Karpas-422 (cell line): ENCODE results near the gene SERPINE2. TPM values are rescaled to one million over a fixed set of nuclear protein-coding genes. Genes with fewer than 3 reads are reported as not detected.
A peak's percentile ranks its signal among the peaks of the same experiment; 100 is the strongest.

ENCODE experiments used
- DNase-seq: peaks from one replicate; pipeline ENCODE4 v3.0.0-alpha.2; 2015
- H2AFZ ChIP-seq: fragments of 200-600 bp; sonication (generic); 2 replicates; pipeline ENCODE4 v1.6.1; 2014; ENCODE audit warnings: antibody characterized with exemption, low read length, mixed read lengths
- H3K27ac ChIP-seq: fragments of 200-600 bp; sonication (generic); 2 replicates; pipeline ENCODE4 v1.5.1; 2014; ENCODE audit warnings: mild to moderate bottlenecking, low read length, moderate library complexity
- H3K27me3 ChIP-seq: fragments of 200-600 bp; sonication (generic); 2 replicates; pipeline ENCODE4 v1.6.1; 2014; ENCODE audit warnings: low read length, mixed read lengths
- H3K36me3 ChIP-seq: fragments of 200-600 bp; sonication (generic); 2 replicates; pipeline ENCODE4 v1.6.1; 2014; ENCODE audit warnings: low read length, mixed read lengths; ENCODE audit not compliant: insufficient read depth
- H3K4me1 ChIP-seq: fragments of 200-600 bp; sonication (generic); 2 replicates; pipeline ENCODE4 v1.6.1; 2014; ENCODE audit warnings: mild to moderate bottlenecking, low read length, mixed read lengths
- H3K4me2 ChIP-seq: fragments of 200-600 bp; sonication (generic); 2 replicates; pipeline ENCODE4 v1.6.1; 2014; ENCODE audit warnings: low read length, low read depth, mild to moderate bottlenecking; ENCODE audit not compliant: poor library complexity, severe bottlenecking
- H3K4me3 ChIP-seq: fragments of 200-600 bp; sonication (generic); 2 replicates; pipeline ENCODE4 v1.5.1; 2014; ENCODE audit warnings: mild to moderate bottlenecking, antibody characterized with exemption, low read length, mixed read lengths
- H3K79me2 ChIP-seq: fragments of 200-600 bp; sonication (generic); 2 replicates; pipeline ENCODE4 v1.6.1; 2014; ENCODE audit warnings: mild to moderate bottlenecking, low read length, mixed read lengths
- H3K9ac ChIP-seq: fragments of 200-600 bp; sonication (generic); 2 replicates; pipeline ENCODE4 v1.6.0; 2014; ENCODE audit warnings: low read length
- H3K9me2 ChIP-seq: fragments of 200-600 bp; sonication (generic), shearing (Covaris generic); replicated peaks from 2 replicates; pipeline ENCODE4 v1.6.0; 2014; ENCODE audit warnings: mild to moderate bottlenecking, low read length, moderate library complexity; ENCODE audit not compliant: insufficient read depth
- H3K9me3 ChIP-seq: fragments of 300-700, 200-600 bp; sonication (generic); 2 replicates; pipeline ENCODE4 v1.6.1; 2014; ENCODE audit warnings: low read length, mixed read lengths
- H4K20me1 ChIP-seq: fragments of 200-600 bp; sonication (generic); 2 replicates; pipeline ENCODE4 v1.6.1; 2014; ENCODE audit warnings: mild to moderate bottlenecking, antibody characterized with exemption, low read length, low read depth; ENCODE audit not compliant: insufficient read depth
- total RNA-seq: library from RNA; depleted of rRNA; stranded (reverse); fragments of >200 nt; shearing (Covaris generic); gene quantifications from 2 replicates; pipeline ENCODE4 v1.2.3, GENCODE V29; 2014; ENCODE audit warnings: low replicate concordance; rRNA removed

The SERPINE2 gene, protein sequence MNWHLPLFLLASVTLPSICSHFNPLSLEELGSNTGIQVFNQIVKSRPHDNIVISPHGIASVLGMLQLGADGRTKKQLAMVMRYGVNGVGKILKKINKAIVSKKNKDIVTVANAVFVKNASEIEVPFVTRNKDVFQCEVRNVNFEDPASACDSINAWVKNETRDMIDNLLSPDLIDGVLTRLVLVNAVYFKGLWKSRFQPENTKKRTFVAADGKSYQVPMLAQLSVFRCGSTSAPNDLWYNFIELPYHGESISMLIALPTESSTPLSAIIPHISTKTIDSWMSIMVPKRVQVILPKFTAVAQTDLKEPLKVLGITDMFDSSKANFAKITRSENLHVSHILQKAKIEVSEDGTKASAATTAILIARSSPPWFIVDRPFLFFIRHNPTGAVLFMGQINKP
- 6.8 and 14.5 TPM in 2 replicates for total RNA-seq

DNA sequence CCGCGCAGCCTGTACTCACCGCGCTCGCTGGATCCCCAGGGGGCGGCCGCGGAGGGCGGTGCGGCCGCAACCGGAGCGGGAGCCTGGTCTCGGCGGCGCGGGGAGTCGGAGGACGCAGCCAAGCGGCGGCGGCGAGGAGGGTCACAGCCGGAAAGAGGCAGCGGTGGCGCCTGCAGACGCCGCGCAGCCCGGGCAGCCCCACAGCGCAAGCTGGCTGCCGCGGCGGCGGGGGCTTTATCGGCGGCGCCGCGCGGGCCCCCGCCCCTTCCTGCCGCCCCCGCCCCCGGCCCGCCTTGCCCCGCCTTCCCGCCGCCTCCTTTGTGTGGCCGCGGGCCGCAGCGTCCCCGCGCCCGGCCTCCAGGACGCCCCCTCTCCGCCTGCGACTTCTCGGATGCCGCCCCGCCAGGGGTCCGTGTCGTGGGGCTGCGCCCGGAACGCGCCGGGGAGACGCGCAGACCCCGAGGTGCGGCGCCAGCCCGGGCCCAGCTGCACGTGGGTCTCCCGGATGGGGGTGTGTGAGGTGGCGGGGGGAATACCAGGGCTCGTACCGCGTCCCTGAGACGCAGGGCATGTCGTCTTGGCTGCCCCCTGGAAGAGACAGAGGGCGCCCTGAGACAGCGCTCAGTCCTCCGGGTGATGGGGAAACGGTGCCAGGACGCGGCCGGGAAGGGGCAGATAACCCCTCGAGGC, at the start of gene SERPINE2:
Gene SERPINE2 (minus strand): TSS at position 207 of the 690 bp plus-strand sequence. CDS start 37,386 bp downstream, outside the sequence.
- Histone ChIP-seq H3K79me2 (no peaks in the 10 kb centered on the region), H4K20me1 (no peaks in the 10 kb centered on the region), H3K4me2 (peak within 1 kb of the TSS; percentile 37), H3K27ac (no peak within 1 kb of the TSS), H3K9me2 (no peaks in the 10 kb centered on the region), H3K4me3 (peak within 1 kb of the TSS; percentile 19; the same call in 1 of the 2 replicates), H3K27me3 (no peaks in the 10 kb centered on the region), H3K4me1 (peaks cover 10% of the 10 kb centered on the region), H2AFZ (no peak within 1 kb of the TSS), H3K9ac (no peak within 1 kb of the TSS), H3K36me3 (no peaks in the 10 kb centered on the region), H3K9me3 (no peaks in the 10 kb centered on the region)
- no peak for DNase-seq

DNA sequence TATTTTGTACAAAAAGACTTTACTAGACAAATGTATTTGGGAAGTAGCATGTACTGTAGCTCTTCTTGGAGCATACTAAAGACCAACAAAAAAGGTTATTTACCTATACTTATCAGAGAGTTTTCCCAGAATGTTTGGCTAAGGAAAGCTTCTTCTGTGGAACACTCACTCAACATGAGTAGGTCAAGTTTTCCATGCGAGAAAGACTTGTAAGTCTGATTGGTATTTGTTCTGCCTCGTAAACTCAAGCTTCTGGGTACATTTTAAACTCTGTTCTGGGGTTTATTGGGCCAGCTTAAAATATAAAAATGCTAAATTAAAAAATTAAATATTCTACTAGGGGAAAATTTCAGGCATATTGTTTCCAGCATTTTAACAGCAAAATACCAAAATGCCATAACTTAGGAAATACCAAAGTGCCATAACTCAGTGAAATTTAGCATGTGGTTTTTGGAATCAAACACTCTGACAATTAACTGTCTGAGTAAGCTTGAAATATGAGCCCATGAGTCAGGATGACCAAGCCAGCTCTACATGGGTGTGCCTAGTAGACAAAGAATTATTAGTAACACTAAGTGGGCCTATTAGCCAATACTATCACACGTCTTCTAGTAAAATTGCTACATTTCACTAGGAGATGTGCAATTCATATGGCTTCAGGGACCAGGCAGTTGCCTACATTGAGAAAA, 47.3 kb upstream of the SERPINE2 start:
- Histone ChIP-seq H3K4me2 (no peak overlapping the region), H2AFZ (no peak overlapping the region), H3K4me3 (no peak overlapping the region), H3K36me3 (no peaks in the 10 kb centered on the region), H4K20me1 (no peaks in the 10 kb centered on the region), H3K79me2 (no peaks in the 10 kb centered on the region), H3K9me2 (no peaks in the 10 kb centered on the region; the same call in 1 of the 2 replicates), H3K27ac (no peak overlapping the region), H3K9me3 (no peaks in the 10 kb centered on the region), H3K4me1 (no peaks in the 10 kb centered on the region), H3K9ac (no peak overlapping the region), H3K27me3 (no peaks in the 10 kb centered on the region)
- no peak for DNase-seq

DNA sequence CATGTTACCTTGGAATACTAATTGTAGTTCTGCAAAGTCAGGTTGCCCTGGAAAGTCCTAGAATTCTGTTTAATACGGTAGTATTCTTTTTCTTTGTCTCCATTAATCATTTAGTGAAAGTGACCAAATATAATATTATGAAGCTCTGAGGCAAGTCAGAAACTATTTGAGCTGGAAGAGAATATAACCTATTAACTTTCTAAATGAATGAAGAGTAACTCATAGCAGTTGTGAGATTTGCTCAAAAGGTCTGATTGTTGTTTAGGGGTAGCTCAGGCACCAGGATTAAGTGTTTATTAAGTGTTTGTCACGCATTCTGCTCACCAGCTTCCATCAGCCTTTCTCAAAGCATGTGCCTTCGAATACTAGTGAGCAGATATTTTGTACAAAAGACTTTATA, 46.7 kb upstream of the SERPINE2 start:
- Histone ChIP-seq H3K27me3 (no peaks in the 10 kb centered on the region), H3K9me2 (no peaks in the 10 kb centered on the region; the same call in 1 of the 2 replicates), H3K9me3 (no peaks in the 10 kb centered on the region), H3K36me3 (no peaks in the 10 kb centered on the region), H3K9ac (no peak overlapping the region), H3K4me1 (no peaks in the 10 kb centered on the region), H3K4me2 (no peak overlapping the region), H4K20me1 (no peaks in the 10 kb centered on the region), H3K79me2 (no peaks in the 10 kb centered on the region), H3K27ac (no peak overlapping the region), H2AFZ (no peak overlapping the region), H3K4me3 (no peak overlapping the region)
- DNase-seq: no peak

DNA sequence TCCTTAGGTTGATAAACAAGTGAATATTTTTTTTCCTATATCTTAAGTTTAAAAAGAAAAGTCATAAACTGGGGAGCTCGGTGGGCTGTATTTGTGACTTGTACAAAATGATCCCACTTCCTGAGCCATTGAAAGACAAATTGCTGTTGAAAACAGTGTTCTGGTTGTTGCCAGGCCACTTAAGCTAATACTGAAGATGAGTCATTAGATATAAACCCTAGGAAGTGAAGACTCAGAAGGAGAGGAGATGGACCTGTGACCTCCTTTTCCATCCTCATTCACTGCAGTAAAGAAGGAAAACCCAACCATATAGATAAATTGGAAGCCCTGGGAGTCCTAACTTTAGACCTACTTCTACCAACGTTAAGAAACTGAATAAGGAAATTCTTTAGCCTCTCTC, 46.2 kb upstream of the SERPINE2 start:
- Histone ChIP-seq H3K79me2 (no peaks in the 10 kb centered on the region), H3K4me1 (no peaks in the 10 kb centered on the region), H3K36me3 (no peaks in the 10 kb centered on the region), H3K9me2 (no peaks in the 10 kb centered on the region; the same call in 1 of the 2 replicates), H2AFZ (no peak overlapping the region), H3K4me2 (no peak overlapping the region), H3K27ac (no peak overlapping the region), H3K27me3 (no peaks in the 10 kb centered on the region), H3K9ac (no peak overlapping the region), H4K20me1 (no peaks in the 10 kb centered on the region), H3K9me3 (no peaks in the 10 kb centered on the region), H3K4me3 (no peak overlapping the region)
- DNase-seq: no peak

DNA sequence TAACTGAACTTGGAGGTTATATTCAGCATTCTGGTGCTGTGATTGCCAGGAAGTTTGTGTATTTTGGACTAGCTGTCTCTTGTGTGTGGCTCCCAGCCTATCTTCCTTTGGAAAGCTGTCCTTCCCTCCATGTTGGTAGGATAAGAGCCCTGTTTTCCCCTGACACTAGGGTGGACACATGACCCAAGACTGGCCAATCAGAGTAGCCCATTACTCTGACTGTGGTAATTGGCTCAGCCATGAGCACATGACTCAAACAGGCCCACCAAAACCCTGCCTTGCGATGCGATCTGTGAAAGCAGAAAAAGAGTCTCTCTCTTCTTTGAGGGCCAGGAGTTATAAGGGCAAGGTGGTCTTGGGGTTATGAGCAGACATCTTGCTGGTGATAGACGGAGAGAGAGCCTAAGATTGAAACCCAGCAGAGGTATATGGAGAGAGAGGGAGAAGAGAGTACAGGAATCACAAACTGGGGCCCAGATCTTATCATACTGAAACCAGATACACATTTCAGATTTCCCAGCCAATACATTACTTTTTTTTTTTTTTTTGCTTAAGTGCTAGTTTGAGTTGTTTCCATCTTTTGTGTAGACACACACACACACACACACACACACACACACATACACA, 45.3 kb upstream of the SERPINE2 start:
- Histone ChIP-seq H4K20me1 (no peaks in the 10 kb centered on the region), H3K9me2 (no peaks in the 10 kb centered on the region; the same call in 1 of the 2 replicates), H3K27me3 (no peaks in the 10 kb centered on the region), H2AFZ (no peak overlapping the region; the same call in 1 of the 2 replicates), H3K79me2 (no peaks in the 10 kb centered on the region), H3K9ac (no peak overlapping the region), H3K36me3 (no peaks in the 10 kb centered on the region), H3K4me2 (no peak overlapping the region), H3K4me1 (no peaks in the 10 kb centered on the region), H3K4me3 (no peak overlapping the region), H3K27ac (no peak overlapping the region), H3K9me3 (no peaks in the 10 kb centered on the region)
- no peak for DNase-seq

DNA sequence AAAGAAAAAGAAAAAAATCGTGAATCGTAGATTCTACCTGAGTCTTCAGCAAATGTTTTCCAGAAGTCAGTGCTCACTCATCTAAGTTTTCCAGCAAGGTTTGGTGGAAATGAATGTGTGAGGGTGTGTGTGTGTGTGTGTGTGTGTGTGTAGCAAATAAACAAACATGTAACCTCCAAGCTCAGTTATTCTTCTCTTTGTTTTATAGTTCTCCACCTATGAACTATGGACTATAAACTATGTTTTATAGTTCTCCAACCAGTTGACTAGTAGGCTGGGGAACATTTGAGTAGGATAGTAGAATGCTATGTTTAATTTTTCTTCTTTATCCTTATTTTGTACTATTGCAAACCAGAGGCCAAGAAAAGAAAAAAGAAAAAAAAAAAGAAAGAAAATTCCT, 44.6 kb upstream of the SERPINE2 start:
- no peaks in the 10 kb centered on the region for H4K20me1 ChIP-seq
- no peaks in the 10 kb centered on the region for H3K27me3 ChIP-seq
- no peak overlapping the region for H3K4me3 ChIP-seq
- no peak for DNase-seq
- H3K4me1 ChIP-seq: no peaks in the 10 kb centered on the region
- no peak overlapping the region for H2AFZ ChIP-seq
- H3K9ac ChIP-seq: no peak overlapping the region
- H3K36me3 ChIP-seq: no peaks in the 10 kb centered on the region
- H3K9me2 ChIP-seq: no peaks in the 10 kb centered on the region; the same call in 1 of the 2 replicates
- no peaks in the 10 kb centered on the region for H3K9me3 ChIP-seq
- H3K27ac ChIP-seq: no peak overlapping the region
- no peaks in the 10 kb centered on the region for H3K79me2 ChIP-seq
- no peak overlapping the region for H3K4me2 ChIP-seq

DNA sequence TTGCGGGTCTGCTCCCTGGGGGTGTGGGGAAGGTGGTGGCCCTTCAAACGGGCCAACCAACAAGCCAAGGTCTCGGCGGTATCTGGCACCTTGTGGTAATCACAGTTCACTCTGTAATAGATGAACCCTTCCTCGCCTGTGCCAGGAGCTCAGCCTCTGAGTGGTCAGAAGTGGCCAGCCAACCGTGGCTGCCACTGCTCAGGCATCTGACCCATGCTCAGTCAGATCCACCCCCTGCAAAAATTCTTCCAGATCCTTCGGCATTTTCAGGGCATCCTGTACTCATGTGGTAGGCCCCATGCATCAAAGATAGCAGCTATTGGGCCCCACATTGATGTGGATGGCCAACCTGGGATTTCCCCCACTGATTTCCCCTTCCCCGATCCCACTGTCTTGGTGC, 39.6 kb upstream of the SERPINE2 start:
- no peak overlapping the region for H2AFZ ChIP-seq
- DNase-seq: no peak
- no peak overlapping the region for H3K4me2 ChIP-seq
- H3K9me3 ChIP-seq: no peaks in the 10 kb centered on the region
- H4K20me1 ChIP-seq: no peaks in the 10 kb centered on the region
- H3K4me3 ChIP-seq: no peak overlapping the region
- no peak overlapping the region for H3K9ac ChIP-seq
- H3K79me2 ChIP-seq: no peaks in the 10 kb centered on the region
- no peaks in the 10 kb centered on the region for H3K36me3 ChIP-seq
- H3K4me1 ChIP-seq: no peaks in the 10 kb centered on the region
- no peaks in the 10 kb centered on the region for H3K27me3 ChIP-seq
- no peak overlapping the region for H3K27ac ChIP-seq
- no peaks in the 10 kb centered on the region for H3K9me2 ChIP-seq
